Hepatocyte (in vitro differentiated cells): ENCODE measurements around the gene STMN1.

ENCODE experiments used
- EZH2phosphoT487 ChIP-seq: fragments of 200-600 bp; sonication (generic); IDR thresholded peaks from one replicate; pipeline ENCODE4 v1.6.1; 2018; ENCODE audit warnings: antibody characterized with exemption, mild to moderate bottlenecking, low read depth, moderate library complexity; ENCODE audit not compliant: unreplicated experiment, severe bottlenecking
- TF ChIP-seq, protein P1 (sequence below): fragments of 200-600 bp; sonication (generic); IDR thresholded peaks from 2 replicates; pipeline ENCODE4 v1.5.1; 2016; ENCODE audit warnings: antibody characterized with exemption, mild to moderate bottlenecking; ENCODE audit not compliant: poor library complexity

DNA sequence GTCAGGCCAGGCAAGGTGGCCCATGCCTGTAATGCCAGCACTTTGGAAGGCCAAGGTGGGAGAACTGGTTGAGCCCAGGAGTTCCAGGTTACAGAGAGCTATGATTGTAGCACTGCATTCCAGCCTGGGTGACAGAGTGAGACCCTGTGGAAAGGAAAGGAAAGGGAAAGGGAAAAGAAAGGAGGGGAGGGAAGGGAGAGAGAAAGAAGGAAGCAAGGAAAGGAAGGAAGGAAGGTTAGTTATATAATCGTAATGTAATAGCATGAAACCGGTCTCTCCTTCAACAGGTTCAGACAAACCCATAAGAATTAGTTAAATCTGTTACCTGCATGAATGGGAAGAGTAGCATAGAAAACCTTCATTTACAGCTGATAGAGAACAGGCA, 29.5 kb downstream of the STMN1 start:
- TF ChIP-seq, protein P1, sequence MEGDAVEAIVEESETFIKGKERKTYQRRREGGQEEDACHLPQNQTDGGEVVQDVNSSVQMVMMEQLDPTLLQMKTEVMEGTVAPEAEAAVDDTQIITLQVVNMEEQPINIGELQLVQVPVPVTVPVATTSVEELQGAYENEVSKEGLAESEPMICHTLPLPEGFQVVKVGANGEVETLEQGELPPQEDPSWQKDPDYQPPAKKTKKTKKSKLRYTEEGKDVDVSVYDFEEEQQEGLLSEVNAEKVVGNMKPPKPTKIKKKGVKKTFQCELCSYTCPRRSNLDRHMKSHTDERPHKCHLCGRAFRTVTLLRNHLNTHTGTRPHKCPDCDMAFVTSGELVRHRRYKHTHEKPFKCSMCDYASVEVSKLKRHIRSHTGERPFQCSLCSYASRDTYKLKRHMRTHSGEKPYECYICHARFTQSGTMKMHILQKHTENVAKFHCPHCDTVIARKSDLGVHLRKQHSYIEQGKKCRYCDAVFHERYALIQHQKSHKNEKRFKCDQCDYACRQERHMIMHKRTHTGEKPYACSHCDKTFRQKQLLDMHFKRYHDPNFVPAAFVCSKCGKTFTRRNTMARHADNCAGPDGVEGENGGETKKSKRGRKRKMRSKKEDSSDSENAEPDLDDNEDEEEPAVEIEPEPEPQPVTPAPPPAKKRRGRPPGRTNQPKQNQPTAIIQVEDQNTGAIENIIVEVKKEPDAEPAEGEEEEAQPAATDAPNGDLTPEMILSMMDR: no peak
- TF ChIP-seq EZH2phosphoT487: no peak
